ENCODE measurements around the gene DIS3L2. TPM values are rescaled to one million over a fixed set of nuclear protein-coding genes. Genes with fewer than 3 reads are reported as not detected.
"Not testable (repeated sequence)": the region's sequence is repeated elsewhere in the genome, so short reads cannot be mapped to it uniquely, and the experiment has no call there.

The DIS3L2 gene
- total RNA-seq, 2 experiments from 2014 or later: 25.6 to 34.5 TPM

- CTCF ChIA-PET: interaction anchor here (0.7 kb wide), 1 partner anchor 177 kb away, joined by 3 read pairs; no protein-coding TSS in a partner anchor
- H3K4me1 Mint-ChIP-seq: no peaks in the 10 kb centered on the region
- no peak overlapping the region for H3K4me3 Mint-ChIP-seq
Observed at GRCh38 chr2:232103140-232103737, 141.7 kb downstream of the DIS3L2 start.

DNA sequence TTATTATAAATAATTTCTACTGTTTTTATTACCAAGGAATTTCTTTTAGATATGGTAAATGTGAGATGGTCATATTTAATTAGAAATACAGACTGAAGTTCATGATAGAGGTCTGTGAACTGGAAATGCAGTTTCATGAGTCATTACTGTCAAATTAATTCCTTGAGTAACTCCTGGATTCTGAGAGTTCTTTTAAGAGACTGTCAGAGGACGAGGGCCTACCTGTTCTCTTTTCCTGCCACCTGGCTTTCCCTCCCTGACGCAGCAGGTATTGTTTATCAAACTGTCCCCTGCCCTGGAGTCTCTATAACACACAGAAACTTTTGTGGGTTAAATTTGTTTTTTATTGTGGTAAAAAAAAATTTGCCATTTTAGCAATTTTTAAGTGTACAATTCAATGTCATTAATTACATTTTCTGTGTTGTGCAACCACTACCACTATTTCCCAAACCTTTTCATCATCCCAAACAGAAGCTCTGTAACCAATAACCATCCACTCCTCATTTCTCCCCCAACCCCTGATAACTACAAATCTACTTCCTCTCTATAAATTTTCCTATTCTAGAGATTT, 142.6 kb downstream of the DIS3L2 start:
- peaks cover 3% of the 10 kb centered on the region for H3K9me3 Mint-ChIP-seq (ENCODE audit: low read depth)
- no peaks in the 10 kb centered on the region for H3K27me3 Mint-ChIP-seq
- CTCF ChIA-PET: no interaction called here
- no peak overlapping the region for H3K4me3 Mint-ChIP-seq
- no peak for ATAC-seq
- H3K36me3 Mint-ChIP-seq (ENCODE audit: low read depth): peaks cover 15% of the 10 kb centered on the region
- intact Hi-C loops (cut with DNase I, micrococcal nuclease): no loop called here
- POLR2A ChIA-PET: no interaction called here
- no peaks in the 10 kb centered on the region for H3K4me1 Mint-ChIP-seq
- H3K27ac Mint-ChIP-seq: no peak overlapping the region
- DNase-seq: no peak

More at GRCh38 chr2:232103140-232103737, 141.7 kb downstream of the DIS3L2 start:
- H3K27me3 Mint-ChIP-seq: no peaks in the 10 kb centered on the region
- H3K27ac Mint-ChIP-seq: no peak overlapping the region
- DNase-seq (no peak), ATAC-seq (no peak)
- POLR2A ChIA-PET: no interaction called here
- H3K36me3 Mint-ChIP-seq (ENCODE audit: low read depth): peaks cover 22% of the 10 kb centered on the region
- intact Hi-C loops (cut with DNase I, micrococcal nuclease): no loop called here
- H3K9me3 Mint-ChIP-seq (ENCODE audit: low read depth): peaks cover 3% of the 10 kb centered on the region

- no peak for ATAC-seq
- peaks cover 6% of the 10 kb centered on the region for H3K9me3 Mint-ChIP-seq (ENCODE audit: low read depth)
- ChIA-PET CTCF (interaction anchor here (0.5 kb wide), 1 partner anchor 876 kb away, joined by 3 read pairs; no protein-coding TSS in a partner anchor), POLR2A (no interaction called here)
- DNase-seq: no peak
- peaks cover 11% of the 10 kb centered on the region for H3K36me3 Mint-ChIP-seq (ENCODE audit: low read depth)
- no peaks in the 10 kb centered on the region for H3K27me3 Mint-ChIP-seq
- peaks cover 20% of the 10 kb centered on the region for H3K4me1 Mint-ChIP-seq
- H3K4me3 Mint-ChIP-seq: no peak overlapping the region
- H3K27ac Mint-ChIP-seq: no peak overlapping the region
- intact Hi-C loops (cut with DNase I, micrococcal nuclease): no loop called here
Observed at GRCh38 chr2:232111551-232111950, 150.0 kb downstream of the DIS3L2 start.

DNA sequence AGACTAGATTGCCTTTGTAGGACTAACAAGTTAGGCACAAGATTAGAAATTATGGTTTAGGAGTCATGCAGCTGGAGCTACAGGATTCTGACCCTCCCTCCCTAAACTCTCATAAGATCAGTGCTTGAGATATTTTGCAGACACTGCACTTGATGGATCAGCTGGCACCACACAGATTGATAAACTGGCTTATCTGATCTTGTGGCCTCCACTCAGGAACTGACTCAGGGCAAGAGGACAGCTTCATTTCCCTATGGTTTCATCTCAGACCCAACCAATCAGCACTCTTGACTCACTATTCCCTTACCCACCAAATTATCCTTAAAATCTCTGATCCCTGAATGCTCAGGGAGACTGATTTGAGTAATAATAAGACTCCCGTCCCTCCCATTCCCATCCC, 152.3 kb downstream of the DIS3L2 start:
- ATAC-seq: no peak
- Mint-ChIP-seq H3K4me3 (no peak overlapping the region), H3K9me3 (ENCODE audit: low read depth) (peaks cover 6% of the 10 kb centered on the region), H3K4me1 (peaks cover 26% of the 10 kb centered on the region), H3K27me3 (no peaks in the 10 kb centered on the region), H3K27ac (no peak overlapping the region), H3K36me3 (ENCODE audit: low read depth) (peaks cover 11% of the 10 kb centered on the region)
- intact Hi-C loops (cut with DNase I, micrococcal nuclease): no loop called here
- CTCF ChIA-PET: interaction anchor here (0.6 to 0.9 kb wide), 2 partner anchors 187 to 324 kb away, joined by 3 to 4 read pairs; partner anchors contain the start of gene NPPC
- POLR2A ChIA-PET: no interaction called here
- DNase-seq: no peak

GRCh38 chr2:232115728-232116361, 154.3 kb downstream of the DIS3L2 start:
- H3K27me3 Mint-ChIP-seq; DNase-seq; H3K4me3 Mint-ChIP-seq; POLR2A ChIA-PET; ATAC-seq; H3K27ac Mint-ChIP-seq; intact Hi-C loops (cut with DNase I, micrococcal nuclease); H3K9me3 Mint-ChIP-seq (ENCODE audit: low read depth): not testable (repeated sequence)
- CTCF ChIA-PET: interaction anchor here (0.7 to 1.2 kb wide), 2 partner anchors 28 to 215 kb away, joined by 3 read pairs; no protein-coding TSS in a partner anchor
- Mint-ChIP-seq H3K4me1 (peaks cover 26% of the 10 kb centered on the region), H3K36me3 (ENCODE audit: low read depth) (peaks cover 11% of the 10 kb centered on the region)

GRCh38 chr2:232116852-232117251, 155.3 kb downstream of the DIS3L2 start:
- CTCF ChIA-PET: interaction anchor here (0.7 to 1.2 kb wide), 2 partner anchors 204 to 216 kb away, joined by 3 read pairs; no protein-coding TSS in a partner anchor

DNA sequence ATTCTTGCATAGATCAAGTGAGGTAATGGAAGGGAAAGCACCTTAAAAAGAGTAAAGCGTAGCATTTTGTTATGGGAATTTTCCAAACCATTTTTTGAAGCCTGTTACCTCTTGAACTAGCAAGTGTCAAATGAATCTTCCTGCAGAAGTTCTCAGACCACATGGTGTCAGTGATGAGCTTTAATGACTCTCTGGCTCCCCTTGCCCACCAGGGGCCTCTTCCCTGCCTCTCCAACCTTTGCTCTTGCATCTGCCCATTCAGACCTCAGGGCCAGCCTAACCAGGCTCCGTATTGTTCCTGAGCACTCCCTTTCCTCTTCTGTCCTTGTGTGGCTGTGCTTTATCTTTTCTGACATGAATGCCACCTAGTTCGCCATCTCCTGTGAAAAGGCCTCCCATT, 155.9 kb downstream of the DIS3L2 start:
- no peak for DNase-seq
- Mint-ChIP-seq H3K36me3 (ENCODE audit: low read depth) (peaks cover 7% of the 10 kb centered on the region), H3K4me1 (peaks cover 23% of the 10 kb centered on the region), H3K4me3 (no peak overlapping the region), H3K27me3 (no peaks in the 10 kb centered on the region), H3K27ac (no peak overlapping the region), H3K9me3 (ENCODE audit: low read depth) (peaks cover 4% of the 10 kb centered on the region)
- POLR2A ChIA-PET: interaction anchor here (0.6 kb wide), 1 partner anchor 91 kb away, joined by 3 read pairs; no protein-coding TSS in a partner anchor
- intact Hi-C loops (cut with DNase I, micrococcal nuclease): no loop called here
- no peak for ATAC-seq
- CTCF ChIA-PET: interaction anchor here (0.7 kb wide), 1 partner anchor 322 kb away, joined by 4 read pairs; no protein-coding TSS in a partner anchor

More at GRCh38 chr2:232116852-232117251, 155.3 kb downstream of the DIS3L2 start:
- peaks cover 12% of the 10 kb centered on the region for H3K36me3 Mint-ChIP-seq (ENCODE audit: low read depth)
- H3K4me3 Mint-ChIP-seq: no peak overlapping the region
- ATAC-seq: peak; percentile 23
- POLR2A ChIA-PET: no interaction called here
- no peaks in the 10 kb centered on the region for H3K27me3 Mint-ChIP-seq
- no peak overlapping the region for H3K27ac Mint-ChIP-seq
- intact Hi-C loops (cut with DNase I, micrococcal nuclease): no loop called here
- DNase-seq: no peak
- H3K4me1 Mint-ChIP-seq: peaks cover 26% of the 10 kb centered on the region
- H3K9me3 Mint-ChIP-seq (ENCODE audit: low read depth): peaks cover 6% of the 10 kb centered on the region

DNA sequence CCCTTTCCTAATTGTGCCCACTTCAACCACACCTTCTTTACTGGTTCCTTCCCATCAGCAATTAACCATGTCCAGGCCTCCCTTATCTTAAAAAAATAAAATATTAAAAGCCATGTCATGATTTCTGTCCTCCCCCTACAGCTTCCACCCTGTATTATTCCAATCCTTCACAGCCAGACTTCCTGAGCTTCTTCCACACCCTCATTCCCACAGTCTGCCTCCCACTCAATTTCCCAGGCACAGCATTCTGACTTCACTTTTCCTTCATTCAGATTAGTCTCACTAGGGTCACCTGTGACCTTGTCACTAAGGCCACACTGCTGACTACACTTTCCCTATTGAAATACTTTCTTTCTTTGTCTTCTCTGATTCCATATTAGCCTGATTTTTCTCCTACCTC, 159.4 kb downstream of the DIS3L2 start:
- H3K9me3 Mint-ChIP-seq (ENCODE audit: low read depth): no peaks in the 10 kb centered on the region
- intact Hi-C loops (cut with DNase I, micrococcal nuclease): no loop called here
- no peaks in the 10 kb centered on the region for H3K27me3 Mint-ChIP-seq
- no peak overlapping the region for H3K27ac Mint-ChIP-seq
- no peak overlapping the region for H3K4me3 Mint-ChIP-seq
- POLR2A ChIA-PET: no interaction called here
- peaks cover 10% of the 10 kb centered on the region for H3K4me1 Mint-ChIP-seq
- ATAC-seq: no peak
- CTCF ChIA-PET: interaction anchor here (0.9 kb wide), 1 partner anchor 26 kb away, joined by 3 read pairs; no protein-coding TSS in a partner anchor
- DNase-seq: no peak
- H3K36me3 Mint-ChIP-seq (ENCODE audit: low read depth): peaks cover 2% of the 10 kb centered on the region

GRCh38 chr2:232124309-232124708, 162.8 kb downstream of the DIS3L2 start:
- DNase-seq: no peak
- intact Hi-C loops (cut with DNase I, micrococcal nuclease): no loop called here
- ChIA-PET POLR2A (no interaction called here), CTCF (no interaction called here)
- Mint-ChIP-seq H3K9me3 (ENCODE audit: low read depth) (no peaks in the 10 kb centered on the region), H3K4me3 (no peak overlapping the region), H3K27me3 (no peaks in the 10 kb centered on the region), H3K4me1 (peaks cover 4% of the 10 kb centered on the region), H3K36me3 (ENCODE audit: low read depth) (peaks cover 2% of the 10 kb centered on the region), H3K27ac (no peak overlapping the region)
- no peak for ATAC-seq

- no peak overlapping the region for H3K4me3 Mint-ChIP-seq
- no peaks in the 10 kb centered on the region for H3K27me3 Mint-ChIP-seq
- ChIA-PET POLR2A (interaction anchor here (0.7 kb wide), 1 partner anchor 183 kb away, joined by 3 read pairs; no protein-coding TSS in a partner anchor), CTCF (interaction anchor here (0.8 to 1.4 kb wide), 5 partner anchors 14 to 225 kb away, joined by 3 to 7 read pairs (median 3); no protein-coding TSS in a partner anchor)
- intact Hi-C loops (cut with DNase I, micrococcal nuclease): no loop called here
- peaks cover 5% of the 10 kb centered on the region for H3K36me3 Mint-ChIP-seq (ENCODE audit: low read depth)
- DNase-seq: no peak
- H3K4me1 Mint-ChIP-seq: peaks cover 4% of the 10 kb centered on the region
- no peaks in the 10 kb centered on the region for H3K9me3 Mint-ChIP-seq (ENCODE audit: low read depth)
- ATAC-seq: no peak
- no peak overlapping the region for H3K27ac Mint-ChIP-seq
Observed at GRCh38 chr2:232126301-232127099, 165.0 kb downstream of the DIS3L2 start.

DNA sequence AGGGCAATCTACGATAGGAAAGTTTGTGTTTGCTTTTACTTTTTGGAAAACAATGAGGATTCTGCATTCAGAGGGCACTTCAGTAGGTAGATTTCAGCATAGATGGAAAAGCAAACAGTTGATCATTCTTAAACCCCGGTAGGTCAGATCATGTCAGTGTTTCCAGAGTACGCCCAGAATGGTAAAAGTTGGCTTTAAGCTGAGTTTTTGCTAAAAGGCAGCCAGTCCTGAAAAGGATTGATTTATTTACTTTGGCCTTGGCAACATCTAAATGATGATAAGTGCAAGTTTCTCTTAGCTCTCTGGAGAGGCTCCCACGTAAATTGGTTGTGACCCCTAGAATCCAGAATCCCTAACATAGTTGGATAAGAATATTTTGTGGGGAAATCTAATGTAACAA, 168.0 kb downstream of the DIS3L2 start:
- CTCF ChIA-PET: interaction anchor here (0.6 kb wide), 2 partner anchors 175 to 1013 kb away, joined by 3 to 4 read pairs; no protein-coding TSS in a partner anchor
- POLR2A ChIA-PET: no interaction called here
- Mint-ChIP-seq H3K27me3 (no peaks in the 10 kb centered on the region), H3K27ac (no peak overlapping the region), H3K4me3 (no peak overlapping the region), H3K36me3 (ENCODE audit: low read depth) (peaks cover 6% of the 10 kb centered on the region), H3K9me3 (ENCODE audit: low read depth) (no peaks in the 10 kb centered on the region), H3K4me1 (no peaks in the 10 kb centered on the region)
- intact Hi-C loops (cut with DNase I, micrococcal nuclease): no loop called here
- DNase-seq (no peak), ATAC-seq (no peak)

Measured in activated CD4-positive, alpha-beta T cell treated with anti-CD3 and anti-CD28 coated beads for 36 hours (primary cell).